ENCODE results near the gene ZCCHC7. TPM values are rescaled to one million over a fixed set of nuclear protein-coding genes. Genes with fewer than 3 reads are reported as not detected.
A peak's percentile ranks its signal among the peaks of the same experiment; 100 is the strongest.

ZCCHC7 gene
- total and polyA plus RNA-seq, 2 experiments from 2014 or later, result 15.3 to 19.4 TPM

DNA sequence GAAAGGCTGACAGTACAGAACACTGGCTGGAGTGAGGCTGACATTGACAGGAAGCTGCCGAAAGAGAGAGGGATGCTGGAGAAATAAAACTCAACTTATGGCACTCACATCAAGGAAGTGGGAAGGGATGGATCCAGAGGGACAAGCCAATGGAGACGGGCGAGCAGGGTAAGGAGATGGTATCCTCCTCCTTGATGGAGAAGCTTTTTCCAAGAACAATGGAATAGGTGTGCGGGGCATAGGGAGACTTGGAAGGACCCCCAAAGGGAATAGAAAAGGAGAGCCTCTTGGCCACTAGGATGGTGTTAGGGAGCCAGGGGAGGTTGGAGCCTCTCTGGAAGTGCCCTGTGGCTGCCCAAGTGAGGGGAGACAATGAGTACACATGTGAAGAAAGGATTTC, 243.8 kb downstream of the ZCCHC7 start:
- Histone ChIP-seq H3K79me2 (ENCODE audit: insufficient read depth) (no peaks in the 10 kb centered on the region), H2AFZ (no peak overlapping the region), H3K9me3 (ENCODE audit: low read depth) (no peaks in the 10 kb centered on the region), H3K27ac (no peak overlapping the region), H3K36me3 (ENCODE audit: low read depth) (peaks cover 9% of the 10 kb centered on the region; the same call in 1 of the 2 replicates), H3K4me3 (no peak overlapping the region), H3K9ac (no peak overlapping the region), H3K27me3 (replicated peaks; ENCODE audit: insufficient read depth) (no peaks in the 10 kb centered on the region), H3F3A (ENCODE audit: insufficient read depth) (no peaks in the 10 kb centered on the region), H3K4me1 (ENCODE audit: insufficient read depth) (no peaks in the 10 kb centered on the region), H3K9me2 (ENCODE audit: insufficient read depth) (no peaks in the 10 kb centered on the region), H3K4me2 (ENCODE audit: unreplicated experiment) (no peak overlapping the region), H4K20me1 (ENCODE audit: insufficient read depth) (no peaks in the 10 kb centered on the region)
- in situ Hi-C loops (cut with MboI), result no loop called here
- DNase-seq, result no peak
- TF ChIP-seq EZH2 (IDR thresholded peaks at IDR 0.05; ENCODE audit: insufficient read depth, poor library complexity, severe bottlenecking), result no peak
- no peak for TF ChIP-seq EZH2phosphoT487 (IDR thresholded peaks at IDR 0.05; ENCODE audit: insufficient read depth, low read depth)
- 73 to 76% methylated on average over 4 of the region's 4 CpGs for WGBS, 2 experiments (ENCODE audit: low coverage in 1 of 2, low lambda C conversion rate in 2 of 2, missing lambda C conversion rate in 2 of 2)

GRCh38 chr9:37364751-37365360, 244.5 kb downstream of the ZCCHC7 start:
- H3K9me3 ChIP-seq (ENCODE audit: low read depth), result no peaks in the 10 kb centered on the region
- no peaks in the 10 kb centered on the region for H3F3A ChIP-seq (ENCODE audit: insufficient read depth)
- peak; percentile 17 for DNase-seq
- no peaks in the 10 kb centered on the region for H3K9me2 ChIP-seq (ENCODE audit: insufficient read depth)
- no peak overlapping the region for H3K4me2 ChIP-seq (ENCODE audit: unreplicated experiment)
- no peaks in the 10 kb centered on the region for H3K79me2 ChIP-seq (ENCODE audit: insufficient read depth)
- H2AFZ ChIP-seq, result no peak overlapping the region
- no peak overlapping the region for H3K9ac ChIP-seq
- H3K4me3 ChIP-seq, result no peak overlapping the region
- no peaks in the 10 kb centered on the region for H3K4me1 ChIP-seq (ENCODE audit: insufficient read depth)
- no peak for TF ChIP-seq EZH2phosphoT487 (IDR thresholded peaks at IDR 0.05; ENCODE audit: insufficient read depth, low read depth)
- TF ChIP-seq EZH2 (IDR thresholded peaks at IDR 0.05; ENCODE audit: insufficient read depth, poor library complexity, severe bottlenecking), result no peak
- in situ Hi-C loops (cut with MboI), result no loop called here
- 64 to 66% methylated on average over 4 of the region's 4 CpGs for WGBS, 2 experiments (ENCODE audit: low coverage in 1 of 2, low lambda C conversion rate in 2 of 2, missing lambda C conversion rate in 2 of 2)
- H3K36me3 ChIP-seq (ENCODE audit: low read depth), result 0 out of 2 replicates have a peak, but pooled peaks cover 2% of the 10 kb centered on the region
- H3K27me3 ChIP-seq (replicated peaks; ENCODE audit: insufficient read depth), result no peaks in the 10 kb centered on the region
- H3K27ac ChIP-seq, result no peak overlapping the region
- H4K20me1 ChIP-seq (ENCODE audit: insufficient read depth), result no peaks in the 10 kb centered on the region

- Histone ChIP-seq H2AFZ (no peak overlapping the region), H3K9me2 (ENCODE audit: insufficient read depth) (no peaks in the 10 kb centered on the region), H3K27me3 (replicated peaks; ENCODE audit: insufficient read depth) (no peaks in the 10 kb centered on the region), H4K20me1 (ENCODE audit: insufficient read depth) (no peaks in the 10 kb centered on the region), H3K79me2 (ENCODE audit: insufficient read depth) (no peaks in the 10 kb centered on the region), H3K27ac (no peak overlapping the region), H3K36me3 (ENCODE audit: low read depth) (no peaks in the 10 kb centered on the region), H3K9ac (no peak overlapping the region), H3K4me3 (no peak overlapping the region), H3F3A (ENCODE audit: insufficient read depth) (no peaks in the 10 kb centered on the region), H3K4me1 (ENCODE audit: insufficient read depth) (no peaks in the 10 kb centered on the region), H3K4me2 (ENCODE audit: unreplicated experiment) (no peak overlapping the region), H3K9me3 (ENCODE audit: low read depth) (no peaks in the 10 kb centered on the region)
- DNase-seq, result no peak
- 83 to 84% methylated on average over 5 of the region's 5 CpGs for WGBS, 2 experiments (ENCODE audit: low coverage in 1 of 2, low lambda C conversion rate in 2 of 2, missing lambda C conversion rate in 2 of 2)
- in situ Hi-C loops (cut with MboI), result no loop called here
- TF ChIP-seq EZH2phosphoT487 (IDR thresholded peaks at IDR 0.05; ENCODE audit: insufficient read depth, low read depth) (no peak), EZH2 (IDR thresholded peaks at IDR 0.05; ENCODE audit: insufficient read depth, poor library complexity, severe bottlenecking) (no peak)
Measured at GRCh38 chr9:37369671-37370070, 249.3 kb downstream of the ZCCHC7 start.

GRCh38 chr9:37370282-37370681, 249.9 kb downstream of the ZCCHC7 start:
- no peaks in the 10 kb centered on the region for H3K9me3 ChIP-seq (ENCODE audit: low read depth)
- 65 to 66% methylated on average over 6 of the region's 6 CpGs for WGBS, 2 experiments (ENCODE audit: low coverage in 1 of 2, low lambda C conversion rate in 2 of 2, missing lambda C conversion rate in 2 of 2)
- H3K27me3 ChIP-seq (replicated peaks; ENCODE audit: insufficient read depth), result no peaks in the 10 kb centered on the region; the same call in 1 of the 2 replicates
- in situ Hi-C loops (cut with MboI), result no loop called here
- H3K9ac ChIP-seq, result no peak overlapping the region
- H3K79me2 ChIP-seq (ENCODE audit: insufficient read depth), result no peaks in the 10 kb centered on the region
- no peaks in the 10 kb centered on the region for H3K36me3 ChIP-seq (ENCODE audit: low read depth)
- no peaks in the 10 kb centered on the region for H3F3A ChIP-seq (ENCODE audit: insufficient read depth)
- no peak for DNase-seq
- no peak for TF ChIP-seq EZH2phosphoT487 (IDR thresholded peaks at IDR 0.05; ENCODE audit: insufficient read depth, low read depth)
- no peak for TF ChIP-seq EZH2 (IDR thresholded peaks at IDR 0.05; ENCODE audit: insufficient read depth, poor library complexity, severe bottlenecking)
- no peak overlapping the region for H3K4me3 ChIP-seq
- H3K4me1 ChIP-seq (ENCODE audit: insufficient read depth), result no peaks in the 10 kb centered on the region
- no peaks in the 10 kb centered on the region for H3K9me2 ChIP-seq (ENCODE audit: insufficient read depth)
- no peak overlapping the region for H3K27ac ChIP-seq
- H3K4me2 ChIP-seq (ENCODE audit: unreplicated experiment), result no peak overlapping the region
- H4K20me1 ChIP-seq (ENCODE audit: insufficient read depth), result no peaks in the 10 kb centered on the region
- H2AFZ ChIP-seq, result no peak overlapping the region

All from GM23248 (cell line).